ENCODE data around the gene LAG3. TPM values are rescaled to one million over a fixed set of nuclear protein-coding genes. Genes with fewer than 3 reads are reported as not detected.

LAG3 gene
- total and polyA plus RNA-seq, 2 experiments from 2014 or later: 3.7 to 4.7 TPM

DNA sequence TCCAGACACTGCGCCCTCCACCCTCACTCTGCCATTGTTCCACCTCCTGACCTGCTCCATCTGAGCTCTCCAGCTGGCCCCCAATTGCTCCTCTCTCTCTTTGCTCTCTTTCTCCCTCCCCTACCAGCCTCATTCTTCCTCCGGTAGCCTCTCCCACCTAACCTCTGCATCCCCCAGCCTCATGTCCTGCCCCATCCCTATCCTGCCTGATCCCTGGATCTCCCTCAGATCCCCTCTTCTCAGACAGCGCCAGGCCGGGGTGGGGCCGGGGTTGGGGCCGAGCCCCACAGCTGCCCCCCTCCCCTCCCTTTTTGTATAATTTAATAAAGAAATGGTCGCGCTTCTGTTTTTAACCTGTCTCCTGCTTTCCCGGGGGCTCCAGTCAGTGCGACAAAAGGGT, 1.7 kb upstream of the LAG3 start:
- Mint-ChIP-seq H3K4me1 (peaks cover 61% of the 10 kb centered on the region), H3K36me3 (ENCODE audit: low read depth) (peaks cover 22% of the 10 kb centered on the region), H3K4me3 (no peak overlapping the region; the same call in 2 of the 3 replicates), H3K9me3 (no peaks in the 10 kb centered on the region; the same call in 2 of the 3 replicates), H3K27me3 (ENCODE audit: insufficient read depth, low read depth, poor library complexity) (peaks cover 46% of the 10 kb centered on the region), H3K27ac (no peak overlapping the region)
- H3K27ac ChIP-seq (ENCODE audit: low read depth): 0 out of 2 replicates have a peak overlapping the region, but pooled peaks have one; percentile 45
- H3K4me1 ChIP-seq (ENCODE audit: insufficient read depth): peaks cover 43% of the 10 kb centered on the region
- TF ChIP-seq, protein P1, sequence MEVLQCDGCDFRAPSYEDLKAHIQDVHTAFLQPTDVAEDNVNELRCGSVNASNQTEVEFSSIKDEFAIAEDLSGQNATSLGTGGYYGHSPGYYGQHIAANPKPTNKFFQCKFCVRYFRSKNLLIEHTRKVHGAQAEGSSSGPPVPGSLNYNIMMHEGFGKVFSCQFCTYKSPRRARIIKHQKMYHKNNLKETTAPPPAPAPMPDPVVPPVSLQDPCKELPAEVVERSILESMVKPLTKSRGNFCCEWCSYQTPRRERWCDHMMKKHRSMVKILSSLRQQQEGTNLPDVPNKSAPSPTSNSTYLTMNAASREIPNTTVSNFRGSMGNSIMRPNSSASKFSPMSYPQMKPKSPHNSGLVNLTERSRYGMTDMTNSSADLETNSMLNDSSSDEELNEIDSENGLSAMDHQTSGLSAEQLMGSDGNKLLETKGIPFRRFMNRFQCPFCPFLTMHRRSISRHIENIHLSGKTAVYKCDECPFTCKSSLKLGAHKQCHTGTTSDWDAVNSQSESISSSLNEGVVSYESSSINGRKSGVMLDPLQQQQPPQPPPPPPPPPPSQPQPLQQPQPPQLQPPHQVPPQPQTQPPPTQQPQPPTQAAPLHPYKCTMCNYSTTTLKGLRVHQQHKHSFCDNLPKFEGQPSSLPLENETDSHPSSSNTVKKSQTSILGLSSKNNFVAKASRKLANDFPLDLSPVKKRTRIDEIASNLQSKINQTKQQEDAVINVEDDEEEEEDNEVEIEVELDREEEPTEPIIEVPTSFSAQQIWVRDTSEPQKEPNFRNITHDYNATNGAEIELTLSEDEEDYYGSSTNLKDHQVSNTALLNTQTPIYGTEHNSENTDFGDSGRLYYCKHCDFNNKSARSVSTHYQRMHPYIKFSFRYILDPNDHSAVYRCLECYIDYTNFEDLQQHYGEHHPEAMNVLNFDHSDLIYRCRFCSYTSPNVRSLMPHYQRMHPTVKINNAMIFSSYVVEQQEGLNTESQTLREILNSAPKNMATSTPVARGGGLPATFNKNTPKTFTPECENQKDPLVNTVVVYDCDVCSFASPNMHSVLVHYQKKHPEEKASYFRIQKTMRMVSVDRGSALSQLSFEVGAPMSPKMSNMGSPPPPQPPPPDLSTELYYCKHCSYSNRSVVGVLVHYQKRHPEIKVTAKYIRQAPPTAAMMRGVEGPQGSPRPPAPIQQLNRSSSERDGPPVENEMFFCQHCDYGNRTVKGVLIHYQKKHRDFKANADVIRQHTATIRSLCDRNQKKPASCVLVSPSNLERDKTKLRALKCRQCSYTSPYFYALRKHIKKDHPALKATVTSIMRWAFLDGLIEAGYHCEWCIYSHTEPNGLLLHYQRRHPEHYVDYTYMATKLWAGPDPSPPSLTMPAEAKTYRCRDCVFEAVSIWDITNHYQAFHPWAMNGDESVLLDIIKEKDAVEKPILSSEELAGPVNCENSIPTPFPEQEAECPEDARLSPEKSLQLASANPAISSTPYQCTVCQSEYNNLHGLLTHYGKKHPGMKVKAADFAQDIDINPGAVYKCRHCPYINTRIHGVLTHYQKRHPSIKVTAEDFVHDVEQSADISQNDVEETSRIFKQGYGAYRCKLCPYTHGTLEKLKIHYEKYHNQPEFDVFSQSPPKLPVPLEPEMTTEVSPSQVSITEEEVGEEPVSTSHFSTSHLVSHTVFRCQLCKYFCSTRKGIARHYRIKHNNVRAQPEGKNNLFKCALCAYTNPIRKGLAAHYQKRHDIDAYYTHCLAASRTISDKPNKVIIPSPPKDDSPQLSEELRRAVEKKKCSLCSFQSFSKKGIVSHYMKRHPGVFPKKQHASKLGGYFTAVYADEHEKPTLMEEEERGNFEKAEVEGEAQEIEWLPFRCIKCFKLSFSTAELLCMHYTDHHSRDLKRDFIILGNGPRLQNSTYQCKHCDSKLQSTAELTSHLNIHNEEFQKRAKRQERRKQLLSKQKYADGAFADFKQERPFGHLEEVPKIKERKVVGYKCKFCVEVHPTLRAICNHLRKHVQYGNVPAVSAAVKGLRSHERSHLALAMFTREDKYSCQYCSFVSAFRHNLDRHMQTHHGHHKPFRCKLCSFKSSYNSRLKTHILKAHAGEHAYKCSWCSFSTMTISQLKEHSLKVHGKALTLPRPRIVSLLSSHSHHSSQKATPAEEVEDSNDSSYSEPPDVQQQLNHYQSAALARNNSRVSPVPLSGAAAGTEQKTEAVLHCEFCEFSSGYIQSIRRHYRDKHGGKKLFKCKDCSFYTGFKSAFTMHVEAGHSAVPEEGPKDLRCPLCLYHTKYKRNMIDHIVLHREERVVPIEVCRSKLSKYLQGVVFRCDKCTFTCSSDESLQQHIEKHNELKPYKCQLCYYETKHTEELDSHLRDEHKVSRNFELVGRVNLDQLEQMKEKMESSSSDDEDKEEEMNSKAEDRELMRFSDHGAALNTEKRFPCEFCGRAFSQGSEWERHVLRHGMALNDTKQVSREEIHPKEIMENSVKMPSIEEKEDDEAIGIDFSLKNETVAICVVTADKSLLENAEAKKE (CRISPR knock-in tag; IDR thresholded peaks at IDR 0.05): no peak
- no peak for TF ChIP-seq EZH2phosphoT487 (IDR thresholded peaks at IDR 0.05; ENCODE audit: unreplicated experiment)
- no peak; the same call in 1 of the 2 replicates for TF ChIP-seq POLR2AphosphoS5 (IDR thresholded peaks at IDR 0.05; ENCODE audit: low read depth)
- TF ChIP-seq, protein P2, sequence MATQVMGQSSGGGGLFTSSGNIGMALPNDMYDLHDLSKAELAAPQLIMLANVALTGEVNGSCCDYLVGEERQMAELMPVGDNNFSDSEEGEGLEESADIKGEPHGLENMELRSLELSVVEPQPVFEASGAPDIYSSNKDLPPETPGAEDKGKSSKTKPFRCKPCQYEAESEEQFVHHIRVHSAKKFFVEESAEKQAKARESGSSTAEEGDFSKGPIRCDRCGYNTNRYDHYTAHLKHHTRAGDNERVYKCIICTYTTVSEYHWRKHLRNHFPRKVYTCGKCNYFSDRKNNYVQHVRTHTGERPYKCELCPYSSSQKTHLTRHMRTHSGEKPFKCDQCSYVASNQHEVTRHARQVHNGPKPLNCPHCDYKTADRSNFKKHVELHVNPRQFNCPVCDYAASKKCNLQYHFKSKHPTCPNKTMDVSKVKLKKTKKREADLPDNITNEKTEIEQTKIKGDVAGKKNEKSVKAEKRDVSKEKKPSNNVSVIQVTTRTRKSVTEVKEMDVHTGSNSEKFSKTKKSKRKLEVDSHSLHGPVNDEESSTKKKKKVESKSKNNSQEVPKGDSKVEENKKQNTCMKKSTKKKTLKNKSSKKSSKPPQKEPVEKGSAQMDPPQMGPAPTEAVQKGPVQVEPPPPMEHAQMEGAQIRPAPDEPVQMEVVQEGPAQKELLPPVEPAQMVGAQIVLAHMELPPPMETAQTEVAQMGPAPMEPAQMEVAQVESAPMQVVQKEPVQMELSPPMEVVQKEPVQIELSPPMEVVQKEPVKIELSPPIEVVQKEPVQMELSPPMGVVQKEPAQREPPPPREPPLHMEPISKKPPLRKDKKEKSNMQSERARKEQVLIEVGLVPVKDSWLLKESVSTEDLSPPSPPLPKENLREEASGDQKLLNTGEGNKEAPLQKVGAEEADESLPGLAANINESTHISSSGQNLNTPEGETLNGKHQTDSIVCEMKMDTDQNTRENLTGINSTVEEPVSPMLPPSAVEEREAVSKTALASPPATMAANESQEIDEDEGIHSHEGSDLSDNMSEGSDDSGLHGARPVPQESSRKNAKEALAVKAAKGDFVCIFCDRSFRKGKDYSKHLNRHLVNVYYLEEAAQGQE (IDR thresholded peaks at IDR 0.05; ENCODE audit: unreplicated experiment): no peak
- no peak for TF ChIP-seq JUNB (IDR thresholded peaks at IDR 0.05; ENCODE audit: unreplicated experiment)
- no peak for TF ChIP-seq STAT1 (IDR thresholded peaks at IDR 0.05; ENCODE audit: unreplicated experiment)
- TF ChIP-seq ZNF114 (CRISPR knock-in tag; IDR thresholded peaks at IDR 0.05): no peak
- TF ChIP-seq, protein P3, sequence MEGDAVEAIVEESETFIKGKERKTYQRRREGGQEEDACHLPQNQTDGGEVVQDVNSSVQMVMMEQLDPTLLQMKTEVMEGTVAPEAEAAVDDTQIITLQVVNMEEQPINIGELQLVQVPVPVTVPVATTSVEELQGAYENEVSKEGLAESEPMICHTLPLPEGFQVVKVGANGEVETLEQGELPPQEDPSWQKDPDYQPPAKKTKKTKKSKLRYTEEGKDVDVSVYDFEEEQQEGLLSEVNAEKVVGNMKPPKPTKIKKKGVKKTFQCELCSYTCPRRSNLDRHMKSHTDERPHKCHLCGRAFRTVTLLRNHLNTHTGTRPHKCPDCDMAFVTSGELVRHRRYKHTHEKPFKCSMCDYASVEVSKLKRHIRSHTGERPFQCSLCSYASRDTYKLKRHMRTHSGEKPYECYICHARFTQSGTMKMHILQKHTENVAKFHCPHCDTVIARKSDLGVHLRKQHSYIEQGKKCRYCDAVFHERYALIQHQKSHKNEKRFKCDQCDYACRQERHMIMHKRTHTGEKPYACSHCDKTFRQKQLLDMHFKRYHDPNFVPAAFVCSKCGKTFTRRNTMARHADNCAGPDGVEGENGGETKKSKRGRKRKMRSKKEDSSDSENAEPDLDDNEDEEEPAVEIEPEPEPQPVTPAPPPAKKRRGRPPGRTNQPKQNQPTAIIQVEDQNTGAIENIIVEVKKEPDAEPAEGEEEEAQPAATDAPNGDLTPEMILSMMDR (conservative IDR thresholded peaks at IDR 0.05; ENCODE audit: low read depth in 2 of 2): no peak
- TF ChIP-seq EZH2 (IDR thresholded peaks at IDR 0.05; ENCODE audit: low read depth, unreplicated experiment): no peak
- no peak for TF ChIP-seq NANOG (IDR thresholded peaks at IDR 0.05; ENCODE audit: borderline replicate concordance)
- TF ChIP-seq CREB1 (CRISPR knock-in tag; IDR thresholded peaks at IDR 0.05; ENCODE audit: low read depth): no peak
- no peak for TF ChIP-seq ZNF331 (CRISPR knock-in tag; IDR thresholded peaks at IDR 0.05; ENCODE audit: low read depth)
- TF ChIP-seq, protein P4, sequence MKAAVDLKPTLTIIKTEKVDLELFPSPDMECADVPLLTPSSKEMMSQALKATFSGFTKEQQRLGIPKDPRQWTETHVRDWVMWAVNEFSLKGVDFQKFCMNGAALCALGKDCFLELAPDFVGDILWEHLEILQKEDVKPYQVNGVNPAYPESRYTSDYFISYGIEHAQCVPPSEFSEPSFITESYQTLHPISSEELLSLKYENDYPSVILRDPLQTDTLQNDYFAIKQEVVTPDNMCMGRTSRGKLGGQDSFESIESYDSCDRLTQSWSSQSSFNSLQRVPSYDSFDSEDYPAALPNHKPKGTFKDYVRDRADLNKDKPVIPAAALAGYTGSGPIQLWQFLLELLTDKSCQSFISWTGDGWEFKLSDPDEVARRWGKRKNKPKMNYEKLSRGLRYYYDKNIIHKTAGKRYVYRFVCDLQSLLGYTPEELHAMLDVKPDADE (IDR thresholded peaks at IDR 0.05): no peak
- H3K4me3 ChIP-seq: no peak overlapping the region; the same call in 1 of the 2 replicates
- H3K9me2 ChIP-seq (ENCODE audit: insufficient read depth): no peaks in the 10 kb centered on the region
- DNase-seq (ENCODE audit: low spot score) (no peak), ATAC-seq (no peak)
- H3K36me3 ChIP-seq (ENCODE audit: insufficient read depth): no peaks in the 10 kb centered on the region
- peaks cover 20% of the 10 kb centered on the region for H3K79me2 ChIP-seq (replicated peaks; ENCODE audit: insufficient read depth)
- peaks cover 20% of the 10 kb centered on the region for H4K20me1 ChIP-seq (replicated peaks; ENCODE audit: insufficient read depth)
- H2AFZ ChIP-seq: no peak overlapping the region
- H3F3A ChIP-seq (replicated peaks; ENCODE audit: low read depth): peaks cover 43% of the 10 kb centered on the region
- H3K27me3 ChIP-seq (ENCODE audit: insufficient read depth): peaks cover 54% of the 10 kb centered on the region
- H3K4me2 ChIP-seq: no peak overlapping the region; the same call in 1 of the 2 replicates
